B cell (primary cell): Measurements from ENCODE around the gene HOXB3. TPM values are rescaled to one million over a fixed set of nuclear protein-coding genes. Genes with fewer than 3 reads are reported as not detected.

Experiments used
- ATAC-seq: fragments of 200-7000 bp; cut with Tn5 transposase; one replicate; pipeline ENCODE4 v1.10.0; 2021; ENCODE audit warnings: low read depth, mild to moderate bottlenecking, moderate number of reproducible peaks, moderate library complexity
- CTCF ChIA-PET: fragments of 350-600 bp; sonication (Branson Sonifier 250); formaldehyde crosslinking; loops from one replicate; lab custom pipeline; 2021; ENCODE audit warnings: antibody characterized with exemption, inconsistent platforms; lab: Charles Lee
- POLR2A ChIA-PET: fragments of 350-600 bp; sonication (Branson Sonifier 250); formaldehyde crosslinking; loops from one replicate; lab custom pipeline; 2021; ENCODE audit warnings: antibody characterized with exemption; lab: Charles Lee
- DNase-seq: peaks from one replicate; pipeline ENCODE4 v3.0.0; 2013
- H2AFZ ChIP-seq: 2 replicates; pipeline ENCODE4 v1.6.1; 2012; ENCODE audit warnings: mild to moderate bottlenecking, low read depth, low read length; ENCODE audit not compliant: insufficient read depth, poor library complexity, severe bottlenecking
- H3K27ac ChIP-seq, 2 donors: 1 replicate in 1 of 2; 2 replicates in 1 of 2; pipeline ENCODE4 v1.5.1; 2012 to 2013; ENCODE audit warnings: low read length in 2 of 2, mild to moderate bottlenecking in 2 of 2, moderate library complexity in 1 of 2
- H3K27me3 ChIP-seq, 4 experiments: fragments of 200-600 bp in 1 of 4; sonication (generic) in 1 of 4; replicated peaks in 1 of 4; 1 replicate in 2 of 4; 2 replicates in 2 of 4; pipeline versions ENCODE4 v1.6.1 to v1.7.0; 2013 to 2016; ENCODE audit warnings: low read length in 3 of 4, mild to moderate bottlenecking in 2 of 4, mixed read lengths in 1 of 4, moderate library complexity in 1 of 4; ENCODE audit not compliant: insufficient read depth in 4 of 4, control insufficient read depth in 3 of 4; ENCODE audit errors: control extremely low read depth in 1 of 4
- H3K36me3 ChIP-seq, 2 experiments: replicated peaks in 1 of 2; 1 replicate in 1 of 2; 2 replicates in 1 of 2; pipeline versions ENCODE4 v1.6.1 to v1.7.1; 2013; ENCODE audit warnings: low read length in 1 of 2; ENCODE audit not compliant: insufficient read depth in 2 of 2, control insufficient read depth in 1 of 2; ENCODE audit errors: control extremely low read depth in 1 of 2, extremely low read depth in 1 of 2
- H3K4me1 ChIP-seq, 2 donors: fragments of 200-600 bp in 1 of 2; sonication (generic) in 1 of 2; 1 replicate in 1 of 2; 2 replicates in 1 of 2; pipeline versions ENCODE4 v1.5.1 to v1.6.1; 2013 to 2017; ENCODE audit warnings: low read length in 2 of 2; ENCODE audit not compliant: control insufficient read depth in 2 of 2, insufficient read depth in 2 of 2
- H3K4me2 ChIP-seq: replicated peaks from 2 replicates; pipeline ENCODE3; 2012; ENCODE audit warnings: mild to moderate bottlenecking, low read depth, low read length; ENCODE audit not compliant: poor library complexity, severe bottlenecking
- H3K4me3 ChIP-seq, 5 experiments: fragments of 200-600 bp in 1 of 5; sonication (generic) in 1 of 5; 1 replicate in 3 of 5; 2 replicates in 2 of 5; pipeline versions ENCODE4 v1.5.1 to v1.7.0; 2011 to 2016; ENCODE audit warnings: low read length in 4 of 5, mild to moderate bottlenecking in 4 of 5, low read depth in 2 of 5, control low read depth in 1 of 5, moderate library complexity in 1 of 5; ENCODE audit not compliant: insufficient read depth in 1 of 5; ENCODE audit errors: control extremely low read depth in 1 of 5, extremely low read depth in 1 of 5
- H3K79me2 ChIP-seq: fragments of 200-600 bp; sonication (generic); one replicate; pipeline ENCODE4 v1.6.0; 2016; ENCODE audit warnings: low read length; ENCODE audit not compliant: control insufficient read depth, insufficient read depth
- H3K9ac ChIP-seq: fragments of 200-600 bp; sonication (generic); 2 replicates; pipeline ENCODE4 v1.6.1; 2017; ENCODE audit warnings: mild to moderate bottlenecking, low read length, moderate library complexity
- H3K9me3 ChIP-seq, 3 donors: one replicate each; pipeline versions ENCODE4 v1.6.1 to v1.7.1; 2013; ENCODE audit warnings: low read length in 2 of 3; ENCODE audit not compliant: control insufficient read depth in 2 of 3, insufficient read depth in 1 of 3; ENCODE audit errors: control extremely low read depth in 1 of 3
- H4K20me1 ChIP-seq: 2 replicates; pipeline ENCODE4 v1.6.0; 2012; ENCODE audit warnings: mild to moderate bottlenecking, low read length; ENCODE audit not compliant: insufficient read depth, control insufficient read depth, poor library complexity, severe bottlenecking
- H3K27ac Mint-ChIP-seq: one replicate; pipeline ENCODE4 v1.8.0; 2021; ENCODE audit warnings: mixed read lengths
- H3K27me3 Mint-ChIP-seq: one replicate; pipeline ENCODE4 v1.8.0; 2021; ENCODE audit warnings: mixed read lengths
- H3K4me1 Mint-ChIP-seq: one replicate; pipeline ENCODE4 v1.8.0; 2021; ENCODE audit warnings: mixed read lengths
- H3K4me3 Mint-ChIP-seq: one replicate; pipeline ENCODE4 v1.8.0; 2021; ENCODE audit warnings: mixed read lengths
- H3K9me3 Mint-ChIP-seq: one replicate; pipeline ENCODE4 v1.8.0; 2022; ENCODE audit warnings: mixed read lengths; ENCODE audit not compliant: insufficient read depth
- CTCF ChIP-seq: fragments of 200-600 bp; IDR thresholded peaks from one replicate; pipeline ENCODE4 v1.8.0; 2022; ENCODE audit warnings: antibody characterized with exemption, mild to moderate bottlenecking
- EZH2 ChIP-seq: IDR thresholded peaks from 2 replicates; pipeline ENCODE4 v1.6.1; 2012; ENCODE audit warnings: borderline replicate concordance, low read depth, mild to moderate bottlenecking, moderate library complexity, low read length; ENCODE audit not compliant: insufficient read depth, poor library complexity, severe bottlenecking
- WGBS: methylation state at CpG from one replicate; pipeline ENCODE4 v1.1.5; 2013; ENCODE audit warnings: missing lambda C conversion rate; ENCODE audit not compliant: insufficient coverage; 5-methylcytosine and 5-hydroxymethylcytosine counted together
- intact Hi-C: fragments of 100-400 bp; cut with micrococcal nuclease; formaldehyde crosslinking; loops from one replicate; pipeline ENCODE4 v1.10.0; 2022
- polyA plus RNA-seq: library from polyadenylated mRNA; depleted of rRNA; stranded (reverse); fragments of >200 nt; gene quantifications from 2 replicates; pipeline ENCODE4 v1.2.3, GENCODE V29; 2012
- total RNA-seq, 2 donors: library from RNA; stranded (reverse); fragments of 120-200 nt in 1 of 2; gene quantifications; 1 replicate in 1 of 2; 2 replicates in 1 of 2; pipeline versions ENCODE4 v1.2.3 to v1.2.4, GENCODE V29; 2013 to 2022

The HOXB3 gene
- total and polyA plus RNA-seq, 2 donors (not counting 1 experiment from before 2014, with no cell fraction given) = 3.0 to 4.0 TPM

GRCh38 chr17:48549281-48549630 is 40.8 kb downstream of the HOXB3 start:
- Mint-ChIP-seq H3K9me3 (no peaks in the 10 kb centered on the region), H3K27me3 (peaks cover 37% of the 10 kb centered on the region), H3K4me1 (peaks cover 8% of the 10 kb centered on the region), H3K4me3 (no peak overlapping the region), H3K27ac (no peak overlapping the region)
- POLR2A ChIA-PET = interaction anchor here (0.7 kb wide), 1 partner anchor 441 kb away, joined by 4 read pairs; no protein-coding TSS in a partner anchor
- Histone ChIP-seq H3K9me3 (peaks cover 0 to 3% (median 0%) of the 10 kb centered on the region in 3 donors), H3K9ac (no peak overlapping the region), H4K20me1 (no peaks in the 10 kb centered on the region), H3K27ac (no peak overlapping the region), H3K27me3 (peaks cover 0 to 31% (median 10%) of the 10 kb centered on the region in 4 experiments), H3K36me3 (no peaks in the 10 kb centered on the region), H2AFZ (no peak overlapping the region), H3K79me2 (no peaks in the 10 kb centered on the region), H3K4me1 (peaks cover 17 to 21% of the 10 kb centered on the region in 2 donors), H3K4me3 (no peak overlapping the region), H3K4me2 (no peak overlapping the region)
- no peak for ATAC-seq
- 100% methylated on average over 1 of the region's 3 CpGs for WGBS
- DNase-seq = no peak
- no peak for TF ChIP-seq EZH2
- TF ChIP-seq CTCF = no peak
- CTCF ChIA-PET = interaction anchor here (0.6 to 1.1 kb wide), 2 partner anchors 197 to 292 kb away, joined by 4 read pairs; no protein-coding TSS in a partner anchor
- intact Hi-C loops = loop anchor here (10.0 kb wide), 1 partner anchor 54 kb away; no protein-coding TSS in a partner anchor

GRCh38 chr17:48548523-48549280 is 41.3 kb downstream of the HOXB3 start:
- Histone ChIP-seq H3K4me2 (peak overlapping the region; percentile 61), H3K36me3 (no peaks in the 10 kb centered on the region), H3K9me3 (peaks cover 0 to 3% (median 0%) of the 10 kb centered on the region in 3 donors), H3K9ac (peak overlapping the region; percentile 36), H3K27ac (no peak overlapping the region), H4K20me1 (no peaks in the 10 kb centered on the region), H2AFZ (peak overlapping the region; percentile 24), H3K27me3 (peaks cover 0 to 34% (median 12%) of the 10 kb centered on the region in 4 experiments), H3K4me3 (peak overlapping the region in 1 of 5 experiments; percentile 25), H3K79me2 (no peaks in the 10 kb centered on the region), H3K4me1 (peaks cover 23 to 27% of the 10 kb centered on the region in 2 donors)
- Mint-ChIP-seq H3K9me3 (no peaks in the 10 kb centered on the region), H3K27ac (no peak overlapping the region), H3K27me3 (peaks cover 42% of the 10 kb centered on the region), H3K4me1 (peaks cover 13% of the 10 kb centered on the region), H3K4me3 (no peak overlapping the region)
- ChIA-PET POLR2A (no interaction called here), CTCF (interaction anchor here (0.6 to 1.1 kb wide), 2 partner anchors 197 to 292 kb away, joined by 4 read pairs; no protein-coding TSS in a partner anchor)
- DNase-seq (no peak), ATAC-seq (no peak)
- WGBS = no CpG with 5 or more reads among the region's 6 CpGs
- intact Hi-C loops = loop anchor here (10.0 kb wide), 1 partner anchor 54 kb away; no protein-coding TSS in a partner anchor
- TF ChIP-seq CTCF = no peak
- no peak for TF ChIP-seq EZH2
